ENCODE measurements around the gene DHRSX.
"Not testable (repeated sequence)": the region's sequence is repeated elsewhere in the genome, so short reads cannot be mapped to it uniquely, and the experiment has no call there.

The DHRSX gene

DNA sequence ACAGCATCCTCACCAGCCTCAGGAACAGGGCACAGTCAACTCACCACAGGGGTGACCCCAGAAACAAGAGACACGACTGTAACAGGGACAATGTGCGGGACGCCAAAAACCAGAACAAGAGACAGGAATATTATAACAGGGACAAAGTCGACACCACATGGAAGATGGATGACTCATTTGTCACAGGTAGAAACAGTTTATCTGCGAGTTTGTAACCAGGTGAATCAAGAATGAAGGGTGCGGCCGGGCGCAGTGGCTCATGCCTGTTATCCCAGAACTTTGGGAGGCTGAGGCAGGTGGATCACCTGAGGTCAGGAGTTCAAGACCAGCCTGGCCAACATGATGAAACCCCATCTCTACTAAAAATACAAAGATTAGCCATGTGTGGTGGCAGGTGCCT lies 44.7 kb downstream of the DHRSX start:
- not testable (repeated sequence) for DNase-seq (ENCODE audit: low spot score)

DNA sequence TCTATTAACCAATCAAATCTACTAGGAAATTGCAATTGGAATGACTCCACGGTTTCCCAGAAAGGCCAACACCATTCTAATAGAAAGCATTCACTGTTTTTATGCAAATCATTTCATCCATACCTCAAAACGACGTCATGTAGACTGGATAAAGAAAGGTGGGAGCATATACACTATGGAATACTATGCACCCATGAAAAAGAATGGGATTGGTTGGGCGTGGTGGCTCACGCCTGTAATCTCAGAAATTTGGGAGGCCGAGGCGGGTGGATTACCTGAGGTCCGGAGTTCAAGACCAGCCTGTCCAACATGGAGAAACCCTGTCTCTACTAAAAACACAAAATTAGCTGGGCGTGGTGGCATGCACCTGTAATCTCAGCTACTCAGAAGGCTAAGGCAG lies 46.2 kb downstream of the DHRSX start:
- not testable (repeated sequence) for DNase-seq (ENCODE audit: low spot score)

DNA sequence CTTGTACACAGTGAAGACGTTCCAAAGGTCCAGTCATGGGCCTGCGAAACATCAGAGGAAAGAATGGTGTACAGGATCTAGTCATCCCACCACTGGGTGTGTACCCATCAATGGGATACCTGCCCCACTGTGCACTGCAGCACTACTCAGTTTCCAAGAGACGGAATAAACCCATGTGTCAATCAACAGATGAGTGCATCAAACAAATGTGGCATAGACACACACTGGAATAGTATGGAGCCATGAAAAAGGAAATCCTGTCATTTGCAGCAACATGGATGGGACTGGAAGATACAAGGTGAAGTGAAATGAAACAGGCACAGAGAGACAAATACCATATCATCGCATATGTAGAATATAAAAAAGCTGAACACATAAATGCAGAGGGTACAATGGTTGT lies 48.0 kb downstream of the DHRSX start:
- DNase-seq (ENCODE audit: low spot score), result no peak

DNA sequence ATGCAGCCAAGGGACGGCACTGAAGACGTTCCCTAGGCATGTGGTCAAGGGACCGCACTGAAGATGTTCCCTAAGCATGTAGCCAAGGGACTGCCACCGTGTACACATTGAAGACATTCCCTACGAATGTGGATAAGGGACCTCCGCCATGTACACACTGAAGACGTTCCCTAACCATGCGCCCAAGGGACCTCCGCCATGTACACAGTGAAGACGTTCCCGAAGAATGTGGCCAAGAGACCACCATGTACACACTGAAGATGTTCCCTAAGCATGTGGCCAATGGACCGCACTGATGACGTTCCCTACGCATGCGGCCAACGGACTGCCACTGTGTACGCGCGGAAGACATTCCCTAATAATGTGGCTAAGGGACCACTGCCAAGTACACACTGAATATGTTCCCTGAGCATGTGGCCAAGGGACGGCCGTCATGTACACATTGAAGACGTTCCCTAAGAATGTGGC lies 48.4 kb downstream of the DHRSX start:
- DNase-seq (ENCODE audit: low spot score), result no peak

DNA sequence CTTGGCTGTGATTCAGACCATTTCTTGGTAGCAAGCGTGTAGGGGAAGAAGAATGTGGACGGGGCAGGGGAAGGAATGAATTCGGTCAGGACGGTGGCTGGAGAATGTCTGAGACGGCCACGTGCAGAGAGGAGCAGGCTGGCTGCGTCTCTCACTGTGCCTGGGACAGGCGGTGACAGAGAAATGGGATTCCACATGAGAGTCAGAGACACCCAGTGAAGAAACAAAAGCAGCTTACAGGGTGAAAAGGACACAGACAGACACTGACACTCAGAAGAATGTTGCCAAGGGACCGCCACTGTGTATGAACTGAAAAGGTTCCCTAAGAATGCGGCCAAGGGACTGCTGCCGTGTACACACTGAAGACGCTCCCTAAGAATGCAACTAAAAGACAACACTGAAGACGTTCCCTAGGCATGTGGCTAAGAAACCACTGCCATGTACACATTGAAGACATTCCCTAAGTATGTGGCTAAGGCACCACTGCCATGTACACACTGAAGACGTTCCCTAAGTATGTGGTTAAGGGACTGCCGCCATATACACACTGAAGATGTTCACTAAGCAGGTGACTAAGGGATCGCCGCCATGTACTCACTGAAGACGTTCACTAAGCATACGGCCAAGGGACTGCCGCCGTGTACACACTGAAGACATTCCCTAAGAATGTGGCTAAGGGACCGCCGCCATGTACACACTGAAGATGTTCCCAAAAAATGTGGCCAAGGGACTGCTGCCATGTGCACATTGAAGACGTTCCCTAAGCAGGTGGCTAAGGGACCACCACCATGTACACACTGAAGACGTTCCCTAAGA lies 49.1 kb downstream of the DHRSX start:
- no peak for DNase-seq (ENCODE audit: low spot score)

DNA sequence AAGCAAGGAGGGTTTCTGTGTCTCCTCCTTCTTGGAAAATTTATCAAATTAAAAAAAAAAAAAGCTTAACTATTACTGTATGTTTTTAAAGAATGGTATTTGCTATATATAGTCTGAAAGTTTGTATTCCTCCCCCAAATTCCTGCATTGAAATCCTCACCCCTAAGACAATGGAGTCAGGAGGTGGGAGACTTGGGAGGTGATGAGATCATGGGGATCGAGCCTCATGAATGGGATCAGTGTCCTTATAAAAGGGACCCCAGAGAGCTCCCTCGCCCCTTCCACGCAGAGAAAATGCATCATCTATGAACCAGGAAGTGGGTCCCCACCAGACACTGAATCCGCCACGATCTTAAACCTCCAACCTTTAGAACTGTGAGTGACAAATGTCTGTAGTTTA lies 50.1 kb downstream of the DHRSX start:
- no peak for DNase-seq (ENCODE audit: low spot score)

DNA sequence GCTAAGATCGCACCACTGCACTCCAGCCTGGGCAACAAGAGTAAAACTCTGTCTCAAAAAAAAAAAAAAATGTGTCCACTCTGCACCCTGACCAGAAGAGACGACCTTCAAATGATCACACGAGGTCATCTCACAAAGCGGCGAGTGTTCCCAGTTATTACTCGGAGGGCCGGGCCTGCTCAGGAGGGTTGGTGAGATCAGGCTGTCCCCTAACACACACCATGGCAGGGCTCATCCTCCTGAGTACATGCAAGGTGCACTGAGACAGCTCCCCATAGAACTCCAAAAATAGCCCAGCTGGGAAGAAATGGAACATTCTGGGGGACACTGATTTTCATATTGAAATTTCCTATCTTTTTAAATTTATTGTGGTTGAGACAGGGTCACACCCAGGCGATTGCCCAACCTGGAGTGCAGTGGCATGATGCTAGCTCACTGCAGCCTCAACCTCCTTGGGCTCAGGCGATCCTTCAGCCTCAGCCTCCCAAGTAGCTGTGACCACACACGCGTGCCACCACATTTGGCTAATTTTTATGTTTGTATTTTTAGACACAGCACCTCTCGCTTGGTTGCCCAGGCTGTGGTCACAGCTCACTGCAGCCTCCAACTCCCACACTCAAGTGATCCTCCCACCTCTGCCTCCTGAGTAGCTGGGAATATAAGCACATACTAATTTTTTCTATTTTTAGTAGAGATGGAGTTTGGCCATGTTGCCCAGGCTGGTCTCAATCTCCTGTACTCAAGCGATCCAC lies 51.5 kb downstream of the DHRSX start:
- DNase-seq (ENCODE audit: low spot score), result no peak

DNA sequence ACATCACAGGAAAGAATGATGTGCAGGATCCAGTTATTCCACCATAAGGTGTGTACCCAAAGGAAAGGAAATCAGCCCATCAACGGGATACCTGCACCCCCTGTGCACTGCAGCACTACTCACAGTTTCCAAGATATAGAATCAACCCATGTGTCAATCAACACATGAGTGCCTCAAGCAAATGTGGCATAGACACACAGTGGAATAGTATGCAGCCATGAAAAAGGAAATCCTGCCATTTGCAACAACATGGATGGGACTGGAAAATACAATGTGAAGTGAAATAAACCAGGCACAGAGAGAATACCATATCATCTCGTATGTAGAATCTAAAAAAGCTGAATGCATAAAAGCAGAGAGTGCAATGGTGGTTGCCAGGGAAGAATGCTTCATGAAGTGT lies 53.3 kb downstream of the DHRSX start:
- no peak for DNase-seq (ENCODE audit: low spot score)

DNA sequence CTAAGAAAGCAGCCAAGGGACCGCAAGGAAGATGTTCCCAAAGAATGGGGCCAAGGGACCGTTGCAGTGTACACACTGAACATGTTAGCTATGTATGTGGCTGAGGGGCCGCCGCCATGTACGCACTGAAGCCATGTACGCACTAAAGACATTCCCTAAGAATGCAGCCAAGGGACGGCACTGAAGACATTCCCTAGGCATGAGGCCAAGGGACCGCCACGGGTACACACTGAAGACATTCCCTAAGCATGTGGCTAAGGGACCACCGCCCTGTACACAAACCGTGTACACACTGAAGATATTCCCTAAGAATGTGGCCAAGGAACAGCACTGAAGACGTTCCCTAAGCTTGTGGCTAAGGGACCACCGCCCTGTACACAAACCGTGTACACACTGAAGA lies 54.0 kb downstream of the DHRSX start:
- no peak for DNase-seq (ENCODE audit: low spot score)

DNA sequence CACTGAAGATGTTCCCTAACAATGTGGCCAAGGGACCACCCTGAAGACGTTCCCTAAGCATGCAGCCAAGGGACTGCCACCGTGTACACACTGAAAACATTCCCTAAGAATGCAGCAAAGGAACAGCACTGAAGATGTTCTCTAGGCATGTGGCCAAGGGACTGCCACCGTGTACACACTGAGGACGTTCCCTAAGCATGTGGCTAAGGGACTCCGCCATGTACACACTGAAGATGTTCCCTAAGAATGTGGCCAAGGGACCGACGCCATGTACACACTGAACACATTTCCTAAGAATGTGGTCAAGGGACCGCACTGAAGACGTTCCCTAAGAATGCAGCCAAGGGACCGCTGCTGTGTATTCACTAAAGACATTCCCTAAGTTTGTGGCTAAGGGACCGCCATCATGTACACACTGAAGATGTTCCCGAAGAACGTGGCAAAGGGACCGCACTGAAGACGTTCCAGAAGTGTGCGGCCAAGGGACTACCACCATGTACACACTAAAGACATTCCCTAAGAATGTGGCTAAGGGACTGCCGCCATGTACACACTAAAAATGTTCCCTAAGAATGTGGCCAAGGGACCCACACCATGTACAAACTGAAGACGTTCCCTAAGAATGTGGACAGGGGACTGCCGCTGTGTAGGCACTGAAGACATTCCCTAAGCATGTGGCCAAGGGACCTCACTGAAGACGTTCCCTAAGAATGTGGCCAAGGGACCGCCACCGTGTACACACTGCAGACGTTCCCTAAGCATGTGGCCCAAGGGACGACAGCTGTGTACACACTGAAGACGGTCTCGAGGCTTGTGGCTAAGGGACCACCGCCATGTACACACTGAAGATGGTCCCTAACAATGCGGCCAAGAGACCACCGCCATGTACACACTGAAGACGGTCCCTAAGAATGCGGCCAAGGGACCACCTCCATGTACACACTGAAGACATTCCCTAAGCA lies 54.8 kb downstream of the DHRSX start:
- no peak for DNase-seq (ENCODE audit: low spot score)

DNA sequence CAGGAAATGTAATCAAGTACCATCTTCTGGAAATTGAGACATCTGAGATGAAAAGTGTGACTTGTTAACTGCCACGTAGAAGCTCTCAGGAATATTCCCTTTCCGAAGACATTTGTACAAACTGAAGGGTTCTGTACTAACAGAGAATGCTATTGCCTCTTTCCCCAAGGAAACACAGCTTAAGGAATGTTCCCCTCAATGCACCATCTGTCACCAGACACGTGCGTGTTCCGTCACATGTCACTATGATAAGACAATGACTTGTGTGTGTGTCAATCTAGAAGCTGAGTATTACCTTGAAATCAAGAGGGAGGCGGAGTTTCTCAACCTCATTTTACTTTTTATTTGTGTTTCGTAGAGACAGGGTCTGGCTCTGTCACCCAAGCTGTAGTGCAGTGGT lies 58.1 kb downstream of the DHRSX start:
- no peak for DNase-seq (ENCODE audit: low spot score)

DNA sequence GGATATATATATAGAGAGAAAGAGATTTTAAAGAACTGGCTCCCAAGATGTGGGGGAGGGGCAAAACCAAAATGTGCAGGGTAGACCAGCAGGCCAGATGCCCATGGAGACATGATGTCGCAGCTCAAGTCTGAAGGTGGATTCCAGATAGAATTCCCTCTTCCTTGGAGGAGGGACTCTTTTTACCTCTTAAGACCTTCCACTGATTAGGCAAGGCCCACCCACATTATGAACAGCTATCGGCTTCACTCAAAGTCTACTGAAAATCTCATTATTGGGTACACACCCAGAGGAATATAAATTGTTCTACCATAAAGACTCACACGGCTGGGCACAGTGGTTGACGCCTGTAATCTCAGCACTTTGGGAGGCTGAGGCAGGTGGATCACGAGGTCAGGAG lies 59.3 kb downstream of the DHRSX start:
- no peak for DNase-seq (ENCODE audit: low spot score)

DNA sequence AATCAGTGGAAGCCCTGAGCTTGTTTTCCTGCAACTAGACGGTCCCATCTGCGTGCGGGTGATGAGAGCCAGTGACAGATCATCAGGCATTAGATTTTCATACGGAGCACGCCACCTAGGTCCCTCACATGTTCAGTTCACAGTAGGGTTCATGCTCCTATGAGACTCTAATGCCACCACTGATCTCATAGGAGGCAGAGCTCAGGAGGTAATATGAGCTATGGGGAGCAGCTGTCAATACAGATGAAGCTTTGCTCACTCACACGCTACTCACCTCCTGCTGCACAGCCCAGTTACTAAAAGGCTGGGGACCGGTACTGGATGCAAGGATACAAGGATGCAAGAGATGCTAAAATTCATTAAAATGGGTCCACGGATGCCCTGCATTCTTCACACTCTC lies 61.2 kb downstream of the DHRSX start:
- DNase-seq (ENCODE audit: low spot score), result no peak

DNA sequence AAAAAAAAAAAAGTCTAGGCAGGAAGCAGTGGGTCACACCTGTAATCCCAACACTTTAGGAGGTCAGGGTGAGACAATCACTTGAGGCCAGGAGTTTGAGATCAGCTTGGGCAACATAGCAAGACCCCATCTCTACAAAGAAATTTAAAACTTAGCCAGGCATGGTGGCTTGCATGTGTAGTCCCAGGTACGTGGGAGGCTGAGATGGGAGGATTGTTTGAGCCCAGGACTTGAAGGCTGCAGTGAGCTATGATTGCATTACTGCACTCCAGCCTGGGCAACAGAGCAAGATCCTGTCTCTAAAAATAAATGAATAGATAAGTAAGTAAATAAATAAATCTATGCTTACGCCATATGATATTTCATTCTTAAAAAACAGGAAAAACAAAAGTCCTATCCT lies 65.3 kb downstream of the DHRSX start:
- DNase-seq (ENCODE audit: low spot score), result no peak

DNA sequence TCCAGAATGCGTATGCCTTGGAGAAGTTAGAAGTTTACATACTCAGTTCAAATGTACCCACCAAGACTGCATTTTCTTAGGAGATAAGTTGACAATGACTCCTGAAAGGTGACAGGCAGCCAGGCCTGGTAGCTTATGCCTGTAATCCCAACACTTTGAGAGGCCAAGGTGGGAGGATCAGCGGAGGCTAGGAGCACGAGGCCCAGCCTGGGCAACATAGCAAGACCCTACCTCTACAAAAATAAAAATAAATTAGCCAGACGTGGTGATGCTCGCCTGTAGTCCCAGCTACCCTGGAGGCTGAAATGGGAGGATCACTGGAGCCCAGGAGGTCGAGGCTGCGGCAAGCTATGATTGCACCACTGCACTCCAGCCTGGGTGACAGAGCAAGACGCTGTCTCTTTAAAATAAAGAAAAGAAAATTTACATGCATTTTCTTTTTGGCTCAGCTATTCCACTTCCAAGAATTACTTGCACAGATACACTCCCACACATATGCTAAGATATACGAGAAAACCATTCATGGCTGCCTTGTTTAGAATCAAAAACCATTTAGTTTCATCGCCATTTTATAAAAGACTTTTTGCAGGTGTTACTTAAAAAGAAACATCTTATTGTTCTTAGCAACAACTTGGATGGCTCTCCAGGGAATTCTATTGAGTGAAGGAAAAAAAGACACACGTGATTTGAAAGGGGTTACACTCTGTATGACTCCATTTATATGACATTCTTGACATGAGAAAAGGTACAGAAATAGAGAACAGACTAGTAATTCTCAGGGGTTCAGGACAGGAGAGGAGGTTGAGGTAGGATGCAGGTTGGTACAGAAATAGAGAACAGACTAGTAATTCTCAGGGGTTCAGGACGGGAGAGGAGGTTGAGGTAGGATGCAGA lies 66.3 kb downstream of the DHRSX start:
- DNase-seq (ENCODE audit: low spot score), result no peak

DNA sequence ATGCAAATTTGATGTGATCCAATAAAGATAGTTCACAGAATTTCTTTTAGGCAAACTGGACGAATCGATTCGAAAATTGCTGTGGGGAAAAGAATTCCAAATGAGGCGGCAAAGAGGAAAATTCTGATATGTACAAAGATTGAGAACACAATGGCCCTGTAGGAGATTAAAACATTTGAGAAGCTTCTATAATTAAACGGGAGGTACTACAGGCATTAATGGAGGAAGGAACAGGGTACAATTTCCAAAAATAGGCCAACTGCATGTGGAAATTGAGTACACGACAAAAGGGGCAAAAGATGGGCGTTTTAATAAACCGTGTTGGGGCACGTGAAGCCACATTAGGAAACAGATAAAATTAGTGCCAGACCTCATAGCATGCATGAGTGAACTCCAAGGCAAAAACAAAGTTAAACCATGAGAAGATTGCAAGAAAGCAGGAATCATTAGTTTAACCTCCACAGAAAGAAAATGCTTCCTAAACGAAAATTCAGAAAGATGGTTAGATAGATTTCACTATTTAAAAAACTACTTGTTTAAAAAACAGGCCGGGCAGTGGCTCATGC lies 68.4 kb downstream of the DHRSX start:
- no peak for DNase-seq (ENCODE audit: low spot score)

DNA sequence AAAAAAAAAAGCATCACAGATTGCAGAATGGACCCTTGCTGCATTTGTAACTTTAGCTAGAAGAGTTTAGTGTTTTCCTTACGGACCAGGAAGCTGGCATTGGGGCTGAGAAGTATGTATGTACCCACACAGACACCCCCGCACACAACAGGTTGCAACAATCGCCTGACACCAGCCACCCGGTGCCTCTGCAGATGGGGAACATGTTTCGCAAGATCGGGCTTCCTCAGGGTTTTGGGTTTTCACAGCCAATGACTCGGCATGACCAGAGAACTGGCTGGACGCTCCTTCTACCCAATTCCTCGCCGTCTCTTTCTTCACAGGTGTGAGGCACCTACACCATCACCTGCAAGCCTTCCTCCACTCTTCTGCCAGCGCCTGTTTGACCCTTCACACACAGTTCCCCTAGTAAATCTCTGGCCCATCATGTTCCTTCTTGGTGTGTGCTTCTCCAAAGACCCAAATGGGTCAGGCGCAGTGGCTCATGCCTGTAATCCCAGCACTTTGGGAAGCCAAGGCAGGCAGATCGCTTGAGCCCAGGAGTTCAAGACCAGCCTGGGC lies 70.4 kb downstream of the DHRSX start:
- no peak for DNase-seq (ENCODE audit: low spot score)

DNA sequence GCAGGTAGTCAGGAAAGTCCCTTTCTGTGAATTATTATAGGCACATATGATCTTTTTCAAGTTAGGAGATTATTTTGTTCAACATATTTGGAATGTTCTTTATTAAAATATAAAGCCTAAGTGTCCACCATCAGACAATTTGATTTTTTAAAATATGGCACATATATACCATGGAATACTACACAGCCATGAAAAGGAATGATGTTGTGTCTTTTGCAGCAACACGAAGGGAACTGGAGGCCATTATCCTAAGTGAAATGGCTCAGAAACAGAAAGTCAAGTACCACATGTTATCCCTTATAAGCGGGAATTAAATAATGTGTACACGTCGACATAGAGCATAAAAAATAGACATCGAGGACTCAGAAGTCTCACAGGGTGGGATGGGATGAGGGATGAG lies 73.0 kb downstream of the DHRSX start:
- DNase-seq (ENCODE audit: low spot score), result no peak

DNA sequence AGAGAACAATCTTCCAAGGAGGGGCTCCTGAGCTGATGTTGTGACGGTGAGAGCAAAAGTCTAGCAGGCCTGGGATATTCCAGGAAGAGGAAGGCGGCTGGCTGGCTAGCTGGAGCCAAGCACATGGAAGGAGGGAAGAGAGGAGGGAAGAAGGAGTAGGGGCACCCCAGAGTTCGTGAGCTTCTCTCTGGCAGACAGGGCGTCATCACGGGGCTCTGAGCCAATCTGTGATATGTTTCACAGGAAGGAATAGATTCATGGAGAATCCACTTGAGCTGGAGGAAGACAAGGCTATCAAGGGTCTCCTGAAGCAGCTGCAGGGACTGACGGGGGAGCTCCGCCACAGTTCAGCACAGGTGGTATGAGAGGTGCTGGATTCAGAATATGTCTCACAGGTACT lies 73.6 kb downstream of the DHRSX start:
- DNase-seq (ENCODE audit: low spot score), result no peak

DNA sequence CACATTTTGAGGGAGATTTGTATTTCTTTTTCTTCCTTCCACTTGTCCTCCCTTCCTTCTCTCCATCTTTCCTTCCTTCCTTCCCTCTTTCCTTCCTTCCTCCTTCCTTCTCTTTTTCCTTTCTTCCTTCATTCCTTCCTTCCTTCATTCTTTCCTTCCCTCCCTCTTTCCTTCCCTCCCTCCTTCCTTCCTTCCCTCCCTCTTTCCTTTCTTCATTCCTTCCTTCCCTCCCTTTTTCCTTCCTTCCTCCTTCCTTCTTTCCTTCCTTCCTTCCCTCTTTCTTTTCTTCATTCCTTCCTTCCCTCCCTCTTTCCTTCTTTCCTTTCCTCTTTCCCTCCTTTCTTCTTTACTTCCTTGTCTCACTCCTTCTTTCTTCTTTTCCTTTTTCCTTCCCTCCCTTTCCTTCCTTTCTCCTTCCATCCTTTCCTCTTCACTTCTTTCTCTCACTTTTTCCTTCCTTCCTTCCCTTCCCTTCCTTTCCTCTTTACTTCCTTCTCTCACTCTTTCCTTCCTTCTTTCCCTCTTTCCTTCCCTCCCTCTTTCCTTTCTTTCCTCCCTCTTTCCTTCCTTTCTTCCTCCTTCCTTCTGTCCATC lies 74.4 kb downstream of the DHRSX start:
- DNase-seq (ENCODE audit: low spot score), result no peak

All from globus pallidus (tissue), 1 donor.